NCI-H1694 (cell line): ENCODE data around the gene UCK2.

Experiments
- DNase-seq: peaks from one replicate; lab custom pipeline; 2025; lab: John Stamatoyannopoulos, UW

UCK2 gene

DNA sequence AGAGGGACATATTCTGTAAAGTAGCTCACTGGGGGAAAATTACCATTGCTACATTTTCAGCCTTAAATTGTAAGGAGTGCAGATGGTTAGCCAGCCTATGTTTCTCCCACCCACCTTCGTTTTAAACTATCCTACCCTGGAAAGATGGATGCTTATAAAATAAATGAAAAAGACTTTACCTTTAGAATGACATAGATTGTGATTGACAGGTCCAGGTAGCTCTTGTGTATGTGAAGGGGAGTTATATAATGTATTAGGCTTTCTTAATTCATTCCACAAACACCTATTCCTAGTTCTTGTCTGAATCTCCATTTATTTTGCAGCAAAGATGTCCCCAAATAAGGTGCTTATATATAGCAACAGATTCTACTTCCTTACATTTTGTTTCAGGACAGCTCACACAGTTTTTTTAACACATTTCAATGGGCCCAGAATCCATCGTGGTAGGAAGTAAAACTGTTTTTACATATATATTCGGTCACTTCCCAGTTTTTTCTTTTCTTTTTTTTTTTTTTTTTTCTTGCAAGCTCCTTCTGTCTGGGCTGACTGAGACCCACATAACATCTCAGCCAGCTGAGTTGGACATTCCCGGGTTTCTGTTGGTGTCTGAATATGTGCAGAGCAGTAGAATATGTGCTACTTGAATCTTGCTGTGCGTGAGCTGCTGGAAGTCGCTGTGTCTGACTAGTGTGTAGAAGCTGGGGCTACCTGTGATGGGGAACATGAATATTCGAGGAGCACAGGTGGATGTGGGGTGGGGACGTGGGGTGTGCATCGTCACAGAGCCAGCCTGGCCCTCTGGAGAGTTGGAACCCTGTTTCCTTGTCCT, 27.8 kb downstream of the UCK2 start:
- no peak for DNase-seq

DNA sequence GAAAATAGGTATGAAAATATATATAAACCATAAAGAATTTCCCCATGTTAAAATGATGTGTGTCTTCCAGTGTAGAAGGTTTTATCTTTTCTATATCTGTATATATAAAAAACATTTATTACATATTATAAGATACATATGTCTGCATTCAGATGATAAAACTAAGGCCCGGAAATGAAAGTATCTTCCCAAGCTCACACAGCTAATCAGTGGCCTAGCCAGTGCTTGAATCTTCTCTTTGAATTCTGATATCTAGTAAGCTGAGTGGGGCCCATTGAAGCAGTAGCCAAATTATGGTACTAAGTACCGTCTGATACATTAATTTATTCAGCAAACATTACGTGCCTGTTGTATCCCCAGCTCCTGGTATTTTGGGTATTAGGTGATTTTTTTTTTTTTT, 28.6 kb downstream of the UCK2 start:
- no peak for DNase-seq

DNA sequence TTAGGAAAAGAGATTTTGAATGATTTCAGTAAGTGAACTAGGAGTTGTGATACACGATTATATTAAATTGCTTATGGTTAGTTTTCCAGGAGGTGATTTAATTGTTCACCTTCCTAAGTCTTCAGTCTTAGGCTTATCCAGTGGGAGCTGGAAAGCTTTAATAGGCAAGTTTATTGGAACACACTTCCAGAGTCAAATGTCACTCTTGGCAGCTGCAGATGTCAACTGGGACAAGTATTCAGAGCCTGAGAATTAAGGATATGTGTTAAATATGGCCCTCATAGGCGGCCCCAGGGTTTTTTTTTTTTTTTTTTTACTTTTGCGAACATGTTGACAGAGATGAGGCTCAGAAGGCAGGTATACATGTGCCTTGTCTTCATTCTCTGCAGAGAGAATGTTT, 29.2 kb downstream of the UCK2 start:
- no peak for DNase-seq

DNA sequence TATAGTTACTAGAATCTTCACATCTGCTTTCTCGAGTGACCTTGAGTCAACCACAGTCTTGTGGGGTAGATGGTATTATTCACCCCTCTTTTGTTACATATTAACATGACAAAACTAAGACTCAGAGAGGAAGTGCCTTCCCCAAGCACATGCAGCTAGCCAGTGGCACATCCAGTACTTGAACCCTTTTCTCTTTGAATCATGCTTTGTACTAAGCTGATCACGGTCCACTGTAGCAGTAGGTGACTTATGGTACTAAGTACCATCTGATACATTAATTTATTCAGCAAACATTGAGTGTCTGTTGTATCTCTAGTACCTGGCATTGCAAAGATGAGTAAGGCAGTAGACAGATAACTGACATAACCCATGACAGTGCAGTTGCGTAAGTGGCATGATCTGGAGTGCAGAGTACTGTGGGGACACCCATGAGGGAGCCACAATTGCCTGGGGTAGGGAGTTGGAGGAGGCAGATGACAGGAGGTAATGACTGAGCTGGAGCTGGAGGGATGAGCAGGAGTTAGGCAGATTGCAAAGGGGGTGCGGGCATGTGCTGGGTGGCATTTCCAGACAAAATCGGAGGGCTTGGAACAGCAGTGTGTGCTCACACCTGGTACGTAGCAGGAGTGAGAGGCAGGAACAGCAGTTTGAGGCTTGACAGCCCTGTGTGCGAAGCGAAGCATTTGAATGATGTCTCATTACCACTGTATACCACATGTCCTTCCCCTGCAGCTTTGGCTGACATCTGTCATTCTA, 29.8 kb downstream of the UCK2 start:
- no peak for DNase-seq

DNA sequence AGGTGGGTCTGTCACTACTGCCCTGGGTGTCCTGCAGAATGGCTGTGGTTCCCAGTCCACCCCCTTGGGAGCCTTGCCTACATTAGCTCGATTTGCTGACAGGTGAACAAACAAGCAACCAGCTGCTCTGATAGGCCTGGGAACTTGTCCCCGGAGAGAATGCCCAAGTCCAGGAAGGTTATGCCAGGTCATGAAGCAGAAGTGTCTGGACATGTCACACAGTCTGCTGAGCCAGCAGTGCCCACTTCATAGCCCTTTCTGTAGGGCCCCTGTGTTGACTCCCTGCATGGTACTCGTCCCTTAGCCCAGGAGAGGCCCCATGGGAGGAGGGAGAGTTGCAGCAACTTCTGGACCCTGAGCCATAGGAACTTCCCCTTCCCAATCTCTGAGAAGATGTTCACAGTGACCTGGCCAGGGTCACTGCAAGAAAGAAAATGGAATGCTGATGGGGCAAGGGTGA, 31.0 kb downstream of the UCK2 start:
- no peak for DNase-seq

DNA sequence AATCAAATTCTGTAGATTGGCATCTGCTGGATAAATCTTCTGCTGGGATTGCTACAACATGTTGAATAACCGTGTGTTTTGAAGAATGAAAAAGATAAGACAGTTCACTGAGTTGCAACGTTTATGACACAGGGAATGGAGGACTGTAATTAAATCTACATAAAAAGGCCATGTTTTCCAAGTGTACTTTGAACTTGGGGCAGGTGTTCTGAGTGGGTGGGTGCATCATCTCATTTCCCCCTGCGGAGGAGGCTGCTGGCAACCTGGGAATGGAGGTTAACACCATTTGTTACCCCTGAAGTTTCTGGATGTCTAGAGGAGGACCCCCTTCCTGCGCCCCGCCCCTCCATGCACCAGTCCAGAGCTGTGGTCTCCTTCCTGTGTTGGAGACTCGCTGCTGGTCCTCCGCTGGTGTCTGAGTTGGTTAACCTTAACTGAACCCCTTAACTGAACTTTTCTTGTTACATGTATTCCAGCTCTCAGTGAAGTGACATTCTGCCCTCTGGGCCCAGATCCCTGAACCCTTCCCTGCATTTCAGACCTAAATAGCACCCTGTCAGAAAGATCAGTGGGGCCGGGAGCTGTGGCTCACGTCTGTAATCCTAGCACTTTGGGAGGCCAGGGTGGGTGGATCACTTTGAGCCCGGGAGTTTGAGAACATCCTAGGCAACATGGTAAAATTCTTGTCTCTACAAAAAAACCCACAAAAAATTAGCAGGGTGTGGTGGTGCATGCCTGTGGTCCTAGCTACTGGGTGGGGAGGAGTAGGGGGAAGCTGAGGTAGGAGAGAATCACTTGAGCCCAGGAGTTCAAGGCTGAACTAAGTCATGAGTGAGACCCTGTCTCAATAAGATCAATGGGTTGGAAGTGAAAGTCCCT, 31.8 kb downstream of the UCK2 start:
- no peak for DNase-seq

DNA sequence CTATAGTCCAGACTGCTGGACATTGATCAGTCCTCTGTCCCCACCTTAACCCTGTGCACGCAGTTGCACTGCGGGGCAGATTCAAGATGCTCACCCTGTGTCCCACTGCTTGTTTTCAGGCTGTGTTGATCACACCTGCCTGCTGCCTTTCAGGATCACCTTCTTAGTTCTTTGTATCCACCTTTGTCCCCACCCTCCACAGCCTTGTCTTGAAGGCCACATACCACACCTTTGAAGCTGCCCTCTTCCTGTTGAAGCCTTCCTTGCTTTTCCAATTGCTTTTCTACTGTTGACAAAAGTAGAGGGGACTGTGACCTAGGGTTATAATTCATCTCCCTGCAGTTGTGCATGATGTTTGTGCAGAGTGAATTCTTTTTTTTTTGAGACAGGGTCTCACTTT, 32.7 kb downstream of the UCK2 start:
- no peak for DNase-seq

DNA sequence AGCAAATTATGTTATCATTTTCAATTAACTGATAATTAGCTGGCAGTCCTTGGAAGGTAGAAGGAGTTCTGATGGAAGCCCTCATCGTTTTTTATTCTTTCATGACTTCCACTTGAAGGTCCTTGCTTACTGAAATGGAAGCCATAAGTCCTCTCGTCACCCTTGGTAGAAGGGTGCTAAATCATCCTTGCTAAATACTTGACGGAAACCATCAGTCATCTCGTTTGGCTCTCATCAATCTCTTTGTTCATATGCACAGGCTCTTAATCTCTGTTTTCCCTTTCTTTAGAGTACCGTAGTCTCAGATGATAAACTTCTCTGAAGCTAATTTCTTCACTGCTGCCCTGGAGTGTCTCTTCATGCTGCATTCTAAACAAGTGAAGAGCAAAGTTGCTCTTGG, 34.5 kb downstream of the UCK2 start:
- no peak for DNase-seq

DNA sequence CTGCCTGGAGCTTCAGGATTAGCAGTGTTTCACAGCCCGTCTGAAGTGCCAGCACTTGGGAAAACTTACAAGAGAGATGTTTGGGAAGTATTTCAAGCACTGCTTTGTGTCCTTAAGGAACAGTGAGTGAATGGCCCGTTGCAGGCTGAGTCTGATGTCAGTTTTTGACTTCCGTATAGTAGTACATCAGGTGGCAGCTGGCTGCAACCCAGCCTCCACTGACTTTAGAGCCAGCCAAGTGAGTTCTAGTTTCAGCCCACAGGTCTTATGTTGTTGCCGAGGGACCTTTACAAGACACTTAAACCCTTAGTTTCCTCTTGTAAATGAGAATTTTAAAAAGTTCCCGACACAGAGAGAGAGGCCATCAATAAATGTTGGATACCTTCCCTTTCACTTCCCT, 35.0 kb downstream of the UCK2 start:
- no peak for DNase-seq

DNA sequence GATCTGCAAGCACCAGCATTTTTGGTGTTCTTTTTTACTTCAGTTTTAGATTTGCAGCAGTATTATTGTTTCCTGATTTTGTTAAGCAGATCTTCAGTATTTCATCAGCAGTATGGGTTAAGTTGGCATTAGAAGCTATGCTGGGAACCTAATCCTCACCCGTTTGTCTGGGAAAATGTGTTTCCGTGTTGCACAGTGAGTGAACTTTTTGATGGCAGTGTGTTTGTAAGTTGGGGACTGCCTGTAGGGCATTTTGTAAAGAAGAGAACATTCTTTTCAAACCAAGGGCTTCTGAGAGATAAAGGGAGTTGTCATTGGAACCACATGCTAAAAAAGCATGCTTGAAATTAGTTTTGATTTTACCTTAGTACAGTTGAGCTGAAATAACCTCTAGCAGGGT, 35.9 kb downstream of the UCK2 start:
- no peak for DNase-seq

DNA sequence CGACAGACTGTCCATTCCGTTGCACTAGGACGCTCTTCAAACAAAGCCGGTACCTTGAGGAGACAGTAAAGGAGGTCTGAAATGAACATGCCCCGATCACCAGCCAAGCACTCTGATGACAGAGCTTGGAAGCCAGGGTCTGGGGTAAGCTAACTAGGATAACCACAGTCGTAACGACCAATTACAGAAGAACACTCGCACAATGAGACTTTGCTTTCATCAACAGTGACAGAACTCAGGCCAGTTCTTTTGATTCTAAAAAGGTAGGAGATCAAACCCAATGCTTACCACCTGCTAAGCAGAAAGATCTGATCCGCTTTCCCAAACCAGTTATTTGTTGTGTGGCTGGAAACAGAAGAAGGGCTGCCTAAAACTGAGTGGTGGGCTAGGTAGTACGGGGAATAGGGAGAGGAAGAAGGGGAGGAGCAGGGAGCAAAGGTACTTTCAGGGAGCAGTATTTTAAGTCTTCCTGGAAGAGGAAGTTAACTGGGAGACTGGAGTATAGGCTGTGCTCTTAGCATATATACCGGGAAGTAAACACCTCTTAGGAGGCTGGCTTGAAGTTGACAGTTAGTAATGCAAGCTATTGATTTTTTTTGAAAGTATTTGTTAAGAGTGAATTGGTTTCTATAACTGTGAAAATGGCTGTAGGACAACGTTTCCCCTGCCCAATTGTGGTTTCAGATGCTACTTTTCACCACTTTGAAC, 38.4 kb downstream of the UCK2 start:
- DNase-seq: no peak

DNA sequence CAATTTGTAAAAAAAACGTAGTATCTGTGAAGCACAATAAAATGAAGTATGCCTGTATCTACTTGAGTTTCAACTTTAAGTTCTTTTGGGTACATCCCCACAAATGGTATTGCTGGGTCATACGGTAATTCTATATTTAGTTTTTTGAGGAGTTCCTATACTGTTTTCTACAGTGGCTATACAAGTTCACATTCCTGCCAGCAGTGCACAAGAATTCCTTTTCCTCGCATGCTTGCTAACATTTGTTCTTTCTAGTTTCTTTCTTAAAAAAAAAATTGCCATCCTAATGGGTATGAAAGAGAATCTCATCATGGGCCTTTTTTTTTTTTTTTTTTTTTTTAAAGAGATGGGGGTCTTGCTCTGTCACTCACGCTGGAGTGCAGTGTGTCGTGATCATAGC, 41.9 kb downstream of the UCK2 start:
- DNase-seq: no peak

DNA sequence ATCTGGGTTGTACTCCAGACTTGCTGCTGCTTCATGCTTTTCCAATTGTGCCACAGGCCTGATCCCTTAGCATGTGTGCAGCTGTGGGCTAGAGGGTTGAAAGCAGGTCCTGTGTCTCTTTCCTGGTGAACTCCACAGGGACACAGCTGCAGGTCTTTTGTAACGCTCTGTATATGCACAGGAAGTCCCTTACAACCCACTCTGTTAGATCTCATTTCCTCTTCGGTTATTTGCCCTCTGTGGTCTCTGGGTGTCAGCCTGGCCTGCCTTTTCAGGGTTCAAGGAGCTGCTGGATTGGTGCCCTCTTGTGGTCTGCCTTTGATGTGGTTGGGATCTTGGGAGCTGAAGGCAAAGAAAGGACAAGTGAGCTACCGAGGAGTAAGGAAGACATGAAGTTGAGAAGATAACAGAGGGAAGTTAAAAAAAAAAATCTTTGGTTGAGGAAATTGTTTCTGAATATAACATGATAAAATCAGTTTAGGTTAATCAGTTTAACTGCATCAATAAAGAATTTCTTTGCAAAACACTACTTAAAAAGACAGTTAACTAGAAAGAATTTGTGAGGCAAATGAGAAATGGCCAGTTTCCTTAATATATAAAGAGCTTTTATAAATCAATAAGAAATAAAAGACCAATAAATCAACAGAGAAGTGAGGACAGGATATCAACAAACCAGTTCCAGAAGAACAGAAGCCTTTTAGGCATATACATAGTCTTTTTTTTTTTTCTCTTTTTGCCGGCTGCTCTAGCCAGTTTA, 44.1 kb downstream of the UCK2 start:
- DNase-seq: no peak

DNA sequence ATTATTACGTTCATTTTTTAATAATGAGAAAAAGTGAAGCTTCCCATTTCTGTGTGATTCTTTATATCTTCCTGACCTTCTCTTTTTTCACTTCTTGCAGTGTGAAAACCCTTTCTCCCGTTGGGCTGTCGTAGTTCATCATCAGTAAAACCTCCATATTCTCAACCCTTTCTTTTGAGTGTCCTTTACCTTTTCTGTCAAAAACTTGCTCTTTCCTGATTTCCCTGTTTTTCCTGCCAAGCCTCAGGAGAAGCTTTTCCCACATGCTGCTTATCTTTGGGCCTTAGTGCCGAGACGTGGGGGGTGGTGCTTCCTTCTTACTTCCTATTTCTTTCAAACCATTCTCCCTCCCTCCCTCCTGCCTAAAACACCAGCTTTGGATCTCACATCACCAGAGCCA, 46.1 kb downstream of the UCK2 start:
- DNase-seq: no peak

DNA sequence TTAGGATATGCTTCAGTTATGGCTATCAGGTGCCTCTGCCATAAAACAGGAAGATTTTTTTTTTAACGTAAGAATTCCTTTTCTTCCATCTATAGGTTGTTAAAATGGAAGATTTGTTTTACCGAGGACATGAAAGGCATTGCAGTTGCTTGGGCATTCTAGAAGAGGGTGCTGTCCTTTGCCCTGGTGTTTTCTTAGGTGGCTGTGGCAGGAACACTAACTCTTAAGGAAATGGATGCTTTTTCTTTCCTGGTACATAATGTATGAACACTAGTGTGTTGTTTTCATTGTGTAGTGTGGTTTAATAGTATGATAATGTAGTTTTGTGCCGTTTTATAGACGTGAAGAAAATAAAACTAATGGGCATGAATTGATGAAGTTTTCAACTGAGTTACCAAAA, 47.2 kb downstream of the UCK2 start:
- no peak for DNase-seq

DNA sequence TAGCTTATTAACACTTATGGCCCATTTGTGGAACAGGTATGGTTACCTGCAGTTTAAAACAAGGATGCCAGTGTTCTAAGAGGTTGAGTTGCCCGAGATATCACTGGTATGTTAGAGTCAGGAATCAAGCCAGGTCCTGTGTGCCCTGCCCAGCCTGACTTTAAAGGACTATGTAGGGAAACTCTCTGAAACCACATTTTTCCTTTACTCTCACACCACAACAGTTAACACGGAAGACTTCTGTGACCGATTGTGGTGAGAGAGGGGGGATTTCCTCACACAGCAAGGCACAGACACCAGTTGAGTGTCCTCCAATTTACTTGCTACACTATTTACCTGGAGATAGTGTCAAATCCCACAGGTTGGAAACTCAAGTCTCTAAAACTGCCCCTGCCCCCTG, 47.8 kb downstream of the UCK2 start:
- no peak for DNase-seq

DNA sequence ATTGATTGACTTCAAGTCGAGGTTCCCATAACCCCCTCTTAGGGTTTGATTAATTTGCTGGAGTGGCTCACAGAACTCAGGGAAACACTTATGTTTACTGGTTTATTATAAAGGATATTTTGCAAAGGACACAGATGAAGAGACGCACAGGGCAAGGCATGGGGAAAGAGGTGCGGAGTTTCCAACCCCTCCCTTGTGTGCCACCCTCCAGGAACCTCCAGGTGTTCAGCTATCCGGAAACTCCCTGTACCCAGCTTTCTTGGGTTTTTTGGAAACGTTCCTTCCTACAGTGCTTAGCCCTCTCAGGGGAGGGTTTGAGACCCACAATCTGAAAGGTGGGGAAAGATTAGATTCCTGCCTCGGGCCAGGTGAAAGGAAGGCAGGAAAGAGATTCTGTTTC, 48.2 kb downstream of the UCK2 start:
- DNase-seq: no peak

DNA sequence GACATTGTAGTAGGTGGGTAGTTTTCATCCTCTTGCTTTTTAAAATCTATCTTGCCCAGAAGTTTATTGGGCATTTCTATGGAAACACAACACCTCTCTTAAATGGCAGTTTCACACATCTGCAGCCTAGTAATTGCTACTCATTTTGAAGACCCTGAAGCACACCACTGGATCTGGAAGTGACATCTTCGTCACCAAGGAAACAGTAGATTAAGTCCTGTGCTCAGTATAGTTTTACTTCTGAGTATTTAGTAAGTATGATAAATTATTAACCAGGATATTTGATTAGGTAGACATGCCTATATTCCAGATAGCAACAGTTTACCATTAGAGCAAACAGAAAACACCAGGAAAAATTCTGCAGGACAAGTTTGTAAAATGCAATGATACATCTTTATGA, 48.7 kb downstream of the UCK2 start:
- DNase-seq: no peak

DNA sequence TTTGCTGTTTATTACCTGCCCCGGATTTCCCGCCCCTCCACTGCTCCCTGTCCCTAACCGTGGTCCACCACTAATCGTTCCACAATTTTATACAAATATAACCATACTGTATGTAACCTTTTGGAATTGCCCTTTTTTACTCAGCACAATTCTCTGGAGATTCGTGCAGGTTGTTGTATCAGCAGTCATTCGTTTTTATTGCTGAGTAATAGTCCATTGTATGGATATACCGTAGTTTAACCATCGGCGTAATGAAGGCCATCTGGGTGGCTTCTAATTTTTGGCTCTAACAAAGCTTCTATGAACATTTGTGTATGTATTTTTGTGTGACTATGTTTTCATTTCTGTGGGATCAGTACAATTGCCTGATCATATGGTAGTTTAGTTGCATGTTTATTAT, 50.0 kb downstream of the UCK2 start:
- DNase-seq: no peak

DNA sequence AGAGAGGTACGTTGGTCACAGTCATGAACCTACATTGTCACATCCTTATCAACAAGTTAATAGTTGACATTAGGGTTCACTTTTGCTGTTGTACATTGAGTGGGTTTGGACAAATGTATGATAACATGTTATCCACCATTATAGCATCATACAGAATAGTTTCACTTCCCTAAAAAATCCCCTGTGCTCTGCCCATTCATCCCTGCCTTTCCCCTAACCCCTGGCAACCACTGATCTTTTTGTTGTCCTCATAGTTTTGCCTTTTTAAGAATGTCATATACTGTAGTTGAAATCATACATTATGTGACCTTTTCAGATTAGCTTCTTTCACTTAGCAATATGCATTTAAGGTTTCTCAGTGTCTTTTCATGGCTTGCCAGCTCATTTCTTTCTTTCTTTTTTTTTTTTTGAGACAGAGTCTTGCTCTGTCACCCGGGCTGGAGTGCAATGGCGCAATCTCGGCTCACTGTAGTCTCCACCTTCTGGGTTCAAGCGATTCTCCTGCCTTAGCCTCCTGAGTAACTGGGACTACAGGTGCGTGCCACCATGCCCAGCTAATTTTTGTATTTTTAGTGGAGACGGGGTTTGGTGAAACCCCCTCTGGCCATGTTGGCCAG, 50.6 kb downstream of the UCK2 start:
- no peak for DNase-seq

DNA sequence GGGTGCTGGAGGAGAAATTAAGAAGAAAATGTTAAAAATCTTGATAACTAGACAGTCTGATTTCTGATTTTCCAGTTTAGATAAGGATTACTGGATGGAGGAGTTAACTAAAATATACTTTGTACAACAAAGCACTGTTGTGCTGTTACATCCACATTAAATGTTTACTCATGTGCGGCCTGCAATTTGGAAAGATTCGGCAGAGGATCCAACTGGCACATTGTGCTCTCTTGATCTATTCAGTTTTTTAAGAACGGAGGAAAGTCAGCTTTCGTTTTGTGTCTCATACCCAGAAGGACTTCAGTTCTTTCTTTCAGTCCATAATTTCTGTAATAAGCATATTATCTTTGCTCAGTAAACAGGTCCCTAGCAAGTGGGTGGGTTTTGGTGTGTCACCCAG, 52.5 kb downstream of the UCK2 start:
- DNase-seq: no peak
